BJ (cell line): Measurements from ENCODE around the gene DSCAML1. TPM values are rescaled to one million over a fixed set of nuclear protein-coding genes. Genes with fewer than 3 reads are reported as not detected.

Experiments
- CTCF ChIA-PET: fragments of 350-600 bp; formaldehyde crosslinking; extraction: SDS; loops from one replicate; lab custom pipeline; 2021; ENCODE audit warnings: antibody characterized with exemption, inconsistent platforms; lab: Yijun Ruan, JAX
- POLR2A ChIA-PET: fragments of 300-600 bp; sonication (Branson Sonifier 250); formaldehyde crosslinking; extraction: SDS; loops from one replicate; lab custom pipeline; 2021; ENCODE audit warnings: antibody characterized with exemption; lab: Charles Lee
- DNase-seq: peaks from one replicate; pipeline ENCODE4 v3.0.0-alpha.2; 2011; ENCODE audit warnings: low read depth
- H3K27me3 ChIP-seq: 2 replicates; pipeline ENCODE4 v1.6.0; 2011; ENCODE audit warnings: low read length; ENCODE audit not compliant: control insufficient read depth, insufficient read depth
- H3K36me3 ChIP-seq: 2 replicates; pipeline ENCODE4 v1.5.1; 2011; ENCODE audit warnings: low read length; ENCODE audit not compliant: control insufficient read depth, insufficient read depth
- H3K4me3 ChIP-seq: 2 replicates; pipeline ENCODE4 v1.5.1; 2011; ENCODE audit warnings: low read depth, mild to moderate bottlenecking, control low read depth, low read length
- CTCF ChIP-seq: IDR thresholded peaks from 2 replicates; pipeline ENCODE4 v1.5.1; 2011; ENCODE audit warnings: low read depth, mild to moderate bottlenecking, control low read depth, inconsistent platforms, low read length, moderate library complexity; ENCODE audit not compliant: insufficient read depth
- polyA plus RNA-seq: library from polyadenylated mRNA; depleted of rRNA; stranded (reverse); fragments of >200 nt; gene quantifications from 2 replicates; pipeline ENCODE4 v1.2.3, GENCODE V29; 2011

The DSCAML1 gene
- polyA plus RNA-seq, 1 experiment, result not detected

DNA sequence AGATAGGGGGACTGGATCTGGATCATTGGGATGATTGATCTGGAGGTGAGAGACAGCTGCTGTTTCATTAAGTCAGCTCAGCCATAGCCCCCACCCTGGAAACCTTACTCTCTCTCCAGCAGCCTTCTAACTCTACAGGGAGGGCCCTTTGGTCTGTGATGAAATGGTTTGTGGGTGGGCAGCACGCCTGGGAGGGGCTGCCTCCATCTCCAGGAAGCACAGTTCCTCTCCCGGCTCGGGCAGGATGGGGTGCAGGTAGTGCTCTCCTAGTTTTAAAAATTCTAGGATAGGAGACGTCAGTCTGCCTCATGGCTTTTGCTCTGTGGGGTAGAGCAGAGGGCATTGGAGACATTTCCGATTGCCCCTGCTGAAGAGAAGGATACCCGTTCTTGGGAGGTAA lies 379.7 kb downstream of the DSCAML1 start:
- no peak for TF ChIP-seq CTCF
- H3K27me3 ChIP-seq, result 0 out of 2 replicates have a peak, but pooled peaks cover 1% of the 10 kb centered on the region
- CTCF ChIA-PET, result no interaction called here
- POLR2A ChIA-PET, result no interaction called here
- no peaks in the 10 kb centered on the region for H3K36me3 ChIP-seq
- no peak overlapping the region for H3K4me3 ChIP-seq
- DNase-seq, result no peak

- POLR2A ChIA-PET, result no interaction called here
- DNase-seq, result no peak
- TF ChIP-seq CTCF, result no peak
- CTCF ChIA-PET, result interaction anchor here (0.8 to 6.6 kb wide), 3 partner anchors 11 to 13 kb away, joined by 3 to 54 read pairs (median 3); no protein-coding TSS in a partner anchor
- Histone ChIP-seq H3K36me3 (peaks cover 5% of the 10 kb centered on the region), H3K27me3 (no peaks in the 10 kb centered on the region), H3K4me3 (no peak overlapping the region)
Measured at GRCh38 chr11:117415358-117415896, 381.6 kb downstream of the DSCAML1 start.

GRCh38 chr11:117414724-117415123 lies 382.3 kb downstream of the DSCAML1 start:
- TF ChIP-seq CTCF, result no peak
- ChIA-PET CTCF (interaction anchor here (0.8 to 6.6 kb wide), 2 partner anchors 11 kb away, joined by 3 to 54 read pairs; no protein-coding TSS in a partner anchor), POLR2A (no interaction called here)
- Histone ChIP-seq H3K36me3 (peaks cover 5% of the 10 kb centered on the region), H3K27me3 (no peaks in the 10 kb centered on the region), H3K4me3 (no peak overlapping the region)
- no peak for DNase-seq

GRCh38 chr11:117413616-117414015 lies 383.4 kb downstream of the DSCAML1 start:
- H3K36me3 ChIP-seq, result peaks cover 11% of the 10 kb centered on the region
- ChIA-PET POLR2A (no interaction called here), CTCF (interaction anchor here (6.6 kb wide), 1 partner anchor 12 kb away, joined by 54 read pairs; no protein-coding TSS in a partner anchor)
- no peak for DNase-seq
- TF ChIP-seq CTCF, result no peak
- no peak overlapping the region for H3K4me3 ChIP-seq
- H3K27me3 ChIP-seq, result no peaks in the 10 kb centered on the region

- ChIA-PET CTCF (interaction anchor here (6.6 kb wide), 1 partner anchor 13 kb away, joined by 54 read pairs; no protein-coding TSS in a partner anchor), POLR2A (interaction anchor here (0.6 kb wide), 1 partner anchor 12 kb away, joined by 4 read pairs; no protein-coding TSS in a partner anchor)
- Histone ChIP-seq H3K4me3 (no peak overlapping the region), H3K27me3 (no peaks in the 10 kb centered on the region), H3K36me3 (peaks cover 18% of the 10 kb centered on the region)
- DNase-seq, result no peak
- no peak for TF ChIP-seq CTCF
Measured at GRCh38 chr11:117412653-117413275, 384.3 kb downstream of the DSCAML1 start.
